ENCODE measurements around the gene MYO3B.

Gene MYO3B

DNA sequence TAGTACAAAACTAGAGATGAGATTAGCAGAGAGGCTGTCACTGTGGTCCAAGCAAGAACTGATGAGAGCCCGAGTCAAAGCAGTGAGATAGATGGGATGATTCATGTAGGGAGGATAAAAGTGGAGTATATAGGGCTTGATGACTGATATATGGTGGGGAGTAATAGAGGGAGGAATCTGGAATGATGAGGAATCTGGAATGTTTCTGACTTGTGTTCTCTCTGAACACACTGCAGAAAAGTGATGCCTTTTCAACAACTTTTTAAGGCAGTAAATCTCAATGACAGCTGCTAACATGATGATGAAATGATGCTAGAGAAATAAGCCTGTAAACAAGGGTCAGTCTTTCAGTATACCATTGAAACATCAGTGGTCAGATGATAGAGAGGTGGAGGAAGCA, 393.7 kb downstream of the MYO3B start:
- TF ChIP-seq CTCF (IDR thresholded peaks at IDR 0.05; ENCODE audit: low read depth, low read length), result no peak
- H3K4me3 ChIP-seq (ENCODE audit: low read depth, low read length), result no peak overlapping the region
- no peaks in the 10 kb centered on the region for H3K9me3 ChIP-seq
- H3K27me3 ChIP-seq, result no peaks in the 10 kb centered on the region
- no peak for DNase-seq
- no peaks in the 10 kb centered on the region for H3K36me3 ChIP-seq
- H3K4me1 ChIP-seq, result no peaks in the 10 kb centered on the region

DNA sequence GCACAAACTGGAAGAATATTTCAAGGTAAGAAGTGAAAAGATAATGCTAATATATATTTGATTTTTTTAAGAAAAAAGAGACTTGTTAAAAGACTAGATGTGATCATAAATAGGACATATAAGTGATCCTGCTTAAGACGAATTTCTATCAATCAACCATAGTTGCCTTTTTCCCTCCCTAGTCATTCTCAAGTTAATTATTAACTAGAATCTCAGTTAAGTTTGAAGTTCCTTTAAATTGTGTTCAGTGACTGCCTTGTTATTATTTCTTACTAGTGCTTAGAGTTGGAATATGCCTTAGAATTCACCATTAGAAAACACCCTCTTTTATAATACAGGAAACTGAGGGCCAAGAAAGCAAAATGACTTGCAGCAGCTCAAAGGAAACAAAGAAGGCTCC, 395.7 kb downstream of the MYO3B start:
- H3K36me3 ChIP-seq, result no peaks in the 10 kb centered on the region
- no peak for TF ChIP-seq CTCF (IDR thresholded peaks at IDR 0.05; ENCODE audit: low read depth, low read length)
- no peaks in the 10 kb centered on the region for H3K4me1 ChIP-seq
- no peak overlapping the region for H3K4me3 ChIP-seq (ENCODE audit: low read depth, low read length)
- H3K27me3 ChIP-seq, result no peaks in the 10 kb centered on the region
- no peaks in the 10 kb centered on the region for H3K9me3 ChIP-seq
- DNase-seq, result no peak

- Histone ChIP-seq H3K27me3 (no peaks in the 10 kb centered on the region), H3K9me3 (no peaks in the 10 kb centered on the region), H3K4me3 (ENCODE audit: low read depth, low read length) (no peak overlapping the region), H3K36me3 (no peaks in the 10 kb centered on the region), H3K4me1 (no peaks in the 10 kb centered on the region)
- DNase-seq, result no peak
- TF ChIP-seq CTCF (IDR thresholded peaks at IDR 0.05; ENCODE audit: low read depth, low read length), result no peak
These were observed 398.3 kb downstream of the MYO3B start for GRCh38 chr2:170576296-170576695.

GRCh38 chr2:170577356-170577755, 399.4 kb downstream of the MYO3B start:
- Histone ChIP-seq H3K4me3 (ENCODE audit: low read depth, low read length) (no peak overlapping the region), H3K36me3 (no peaks in the 10 kb centered on the region), H3K27me3 (no peaks in the 10 kb centered on the region), H3K9me3 (no peaks in the 10 kb centered on the region), H3K4me1 (no peaks in the 10 kb centered on the region)
- DNase-seq, result no peak
- TF ChIP-seq CTCF (IDR thresholded peaks at IDR 0.05; ENCODE audit: low read depth, low read length), result no peak

GRCh38 chr2:170578606-170579005, 400.7 kb downstream of the MYO3B start:
- no peaks in the 10 kb centered on the region for H3K36me3 ChIP-seq
- no peaks in the 10 kb centered on the region for H3K9me3 ChIP-seq
- H3K4me3 ChIP-seq (ENCODE audit: low read depth, low read length), result no peak overlapping the region
- DNase-seq, result no peak
- no peaks in the 10 kb centered on the region for H3K27me3 ChIP-seq
- no peak for TF ChIP-seq CTCF (IDR thresholded peaks at IDR 0.05; ENCODE audit: low read depth, low read length)
- H3K4me1 ChIP-seq, result no peaks in the 10 kb centered on the region

GRCh38 chr2:170579511-170579910, 401.6 kb downstream of the MYO3B start:
- Histone ChIP-seq H3K9me3 (no peaks in the 10 kb centered on the region), H3K36me3 (no peaks in the 10 kb centered on the region), H3K4me1 (no peaks in the 10 kb centered on the region), H3K4me3 (ENCODE audit: low read depth, low read length) (no peak overlapping the region), H3K27me3 (no peaks in the 10 kb centered on the region)
- DNase-seq, result no peak
- no peak for TF ChIP-seq CTCF (IDR thresholded peaks at IDR 0.05; ENCODE audit: low read depth, low read length)
